ENCODE results near the gene CDK15.

- TF ChIP-seq CTCF (IDR thresholded peaks at IDR 0.05), result no peak
- no peak for TF ChIP-seq POLR2AphosphoS5 (IDR thresholded peaks at IDR 0.05; ENCODE audit: low read depth, low read length)
- no peak for TF ChIP-seq REST (IDR thresholded peaks at IDR 0.05; ENCODE audit: insufficient read depth in 1 of 2, low read depth in 2 of 2, low read length in 1 of 2)
- TF ChIP-seq SIN3A (IDR thresholded peaks at IDR 0.05; ENCODE audit: borderline replicate concordance, insufficient read depth, low read depth, low read length), result no peak
These were observed 125.6 kb downstream of the CDK15 start for GRCh38 chr2:201931951-201932350.

Measured in Panc1 (cell line).